GM18505 (cell line): ENCODE data around the gene FXYD5.
"Not testable (repeated sequence)": the region's sequence is repeated elsewhere in the genome, so short reads cannot be mapped to it uniquely, and the experiment has no call there.

ENCODE experiments used
- ATAC-seq: cut with Tn5 transposase; IDR thresholded peaks from one replicate; pipeline ENCODE4 v1.9.1; 2021; ENCODE audit not compliant: unreplicated experiment
- POLR2A ChIP-seq: IDR thresholded peaks from 4 replicates; pipeline ENCODE4 v1.6.1; 2011; ENCODE audit warnings: borderline replicate concordance; ENCODE audit not compliant: insufficient read depth, insufficient read length; ENCODE audit errors: extremely low read depth

The FXYD5 gene

GRCh38 chr19:35124098-35125060, 30.2 kb upstream of the FXYD5 start:
- TF ChIP-seq POLR2A: peak; percentile 41
- peak; percentile 67 for ATAC-seq

- no peak for ATAC-seq
- no peak for TF ChIP-seq POLR2A
Observed at GRCh38 chr19:35125270-35125717, 29.2 kb upstream of the FXYD5 start.

- no peak for ATAC-seq
- TF ChIP-seq POLR2A: no peak
Observed at GRCh38 chr19:35125749-35126623, 28.5 kb upstream of the FXYD5 start.

- no peak for TF ChIP-seq POLR2A
- no peak for ATAC-seq
Observed at GRCh38 chr19:35126624-35126959, 27.9 kb upstream of the FXYD5 start.

GRCh38 chr19:35127871-35128270, 26.7 kb upstream of the FXYD5 start:
- TF ChIP-seq POLR2A: no peak
- ATAC-seq: no peak

- TF ChIP-seq POLR2A: no peak
Observed at GRCh38 chr19:35128398-35129057, 26.0 kb upstream of the FXYD5 start.

GRCh38 chr19:35129724-35130274, 24.7 kb upstream of the FXYD5 start:
- not testable (repeated sequence) for ATAC-seq

More at GRCh38 chr19:35128398-35129057, 26.0 kb upstream of the FXYD5 start:
- ATAC-seq: no peak

- no peak for ATAC-seq
- TF ChIP-seq POLR2A: no peak
Observed at GRCh38 chr19:35130761-35131720, 23.5 kb upstream of the FXYD5 start.

GRCh38 chr19:35132254-35132653, 22.3 kb upstream of the FXYD5 start:
- no peak for ATAC-seq
- TF ChIP-seq POLR2A: no peak

- TF ChIP-seq POLR2A: no peak
Observed at GRCh38 chr19:35133826-35134225, 20.7 kb upstream of the FXYD5 start.

GRCh38 chr19:35134601-35135242, 19.8 kb upstream of the FXYD5 start, which contains the start of gene LGI4:
Gene LGI4, minus strand, starts transcription at chr19:35135059. Its CDS starts 379 bp downstream, at chr19:35134680.
- no peak for ATAC-seq
- no peak for TF ChIP-seq POLR2A

More at GRCh38 chr19:35133826-35134225, 20.7 kb upstream of the FXYD5 start:
- ATAC-seq: no peak
